NCI-H1048 (cell line): ENCODE measurements around the gene GAB3.
"Not testable (repeated sequence)": the region's sequence is repeated elsewhere in the genome, so short reads cannot be mapped to it uniquely, and the experiment has no call there.

Experiments used
- DNase-seq: peaks from one replicate; lab custom pipeline; 2025; lab: John Stamatoyannopoulos, UW

The GAB3 gene

GRCh38 chrX:154721155-154721554 lies 29.7 kb downstream of the GAB3 start:
- no peak for DNase-seq

GRCh38 chrX:154720067-154720466 lies 30.8 kb downstream of the GAB3 start:
- no peak for DNase-seq

GRCh38 chrX:154719132-154719675 lies 31.7 kb downstream of the GAB3 start:
- DNase-seq, result no peak

- no peak for DNase-seq
Measured at GRCh38 chrX:154718616-154719015, 32.3 kb downstream of the GAB3 start.

- DNase-seq, result no peak
Measured at GRCh38 chrX:154717824-154718223, 33.1 kb downstream of the GAB3 start.

- DNase-seq, result no peak
Measured at GRCh38 chrX:154715825-154716224, 35.1 kb downstream of the GAB3 start.

GRCh38 chrX:154714925-154715324 lies 36.0 kb downstream of the GAB3 start:
- DNase-seq, result no peak

- DNase-seq, result no peak
Measured at GRCh38 chrX:154712781-154713740, 37.8 kb downstream of the GAB3 start.

- DNase-seq, result no peak
Measured at GRCh38 chrX:154711264-154711663, 39.6 kb downstream of the GAB3 start.

GRCh38 chrX:154710309-154710708 lies 40.6 kb downstream of the GAB3 start:
- DNase-seq, result no peak

- no peak for DNase-seq
Measured at GRCh38 chrX:154698630-154699248, 52.1 kb downstream of the GAB3 start.

GRCh38 chrX:154696676-154697045 lies 54.2 kb downstream of the GAB3 start:
- no peak for DNase-seq

GRCh38 chrX:154695911-154696675 lies 54.8 kb downstream of the GAB3 start:
- DNase-seq, result no peak

GRCh38 chrX:154693394-154693793 lies 57.5 kb downstream of the GAB3 start:
- DNase-seq, result no peak

- not testable (repeated sequence) for DNase-seq
Measured at GRCh38 chrX:154690438-154690837, 60.4 kb downstream of the GAB3 start.

- not testable (repeated sequence) for DNase-seq
Measured at GRCh38 chrX:154672084-154672483, 78.8 kb downstream of the GAB3 start.

GRCh38 chrX:154670848-154671247 lies 80.0 kb downstream of the GAB3 start:
- not testable (repeated sequence) for DNase-seq

- DNase-seq, result no peak
Measured at GRCh38 chrX:154661899-154662298, 89.0 kb downstream of the GAB3 start.

- DNase-seq, result no peak
Measured at GRCh38 chrX:154661170-154661569, 89.7 kb downstream of the GAB3 start.

GRCh38 chrX:154660541-154660940 lies 90.3 kb downstream of the GAB3 start:
- no peak for DNase-seq

GRCh38 chrX:154658957-154659356 lies 91.9 kb downstream of the GAB3 start:
- DNase-seq, result no peak

- no peak for DNase-seq
Measured at GRCh38 chrX:154658187-154658586, 92.7 kb downstream of the GAB3 start.
